ENCODE measurements around the gene BMS1.
"Not testable (repeated sequence)": the region's sequence is repeated elsewhere in the genome, so short reads cannot be mapped to it uniquely, and the experiment has no call there.

Gene BMS1

DNA sequence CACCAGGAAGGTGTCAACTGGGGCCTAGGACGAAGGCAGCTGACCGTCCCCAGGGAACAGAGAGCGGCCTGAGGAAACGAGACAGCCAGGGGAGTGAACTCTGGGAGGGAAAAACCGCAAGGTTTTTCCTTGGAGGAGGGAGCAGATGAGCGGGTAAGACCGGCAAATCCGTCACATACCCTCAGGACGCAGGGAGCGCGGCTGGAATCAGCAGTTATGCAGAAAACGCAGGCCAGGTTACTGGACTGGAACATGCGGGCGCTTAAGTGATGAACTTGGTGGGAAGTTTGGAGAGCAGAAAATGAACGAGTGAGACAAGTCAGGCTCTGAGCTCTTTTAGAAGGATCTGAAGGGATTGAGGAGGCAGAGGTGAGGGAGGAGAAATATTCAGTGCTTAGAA lies 76.7 kb downstream of the BMS1 start:
- ChIA-PET POLR2A (no interaction called here), CTCF (no interaction called here)
- H3K4me3 ChIP-seq (ENCODE audit: low read depth, low read length): no peak overlapping the region
- TF ChIP-seq, protein P1, sequence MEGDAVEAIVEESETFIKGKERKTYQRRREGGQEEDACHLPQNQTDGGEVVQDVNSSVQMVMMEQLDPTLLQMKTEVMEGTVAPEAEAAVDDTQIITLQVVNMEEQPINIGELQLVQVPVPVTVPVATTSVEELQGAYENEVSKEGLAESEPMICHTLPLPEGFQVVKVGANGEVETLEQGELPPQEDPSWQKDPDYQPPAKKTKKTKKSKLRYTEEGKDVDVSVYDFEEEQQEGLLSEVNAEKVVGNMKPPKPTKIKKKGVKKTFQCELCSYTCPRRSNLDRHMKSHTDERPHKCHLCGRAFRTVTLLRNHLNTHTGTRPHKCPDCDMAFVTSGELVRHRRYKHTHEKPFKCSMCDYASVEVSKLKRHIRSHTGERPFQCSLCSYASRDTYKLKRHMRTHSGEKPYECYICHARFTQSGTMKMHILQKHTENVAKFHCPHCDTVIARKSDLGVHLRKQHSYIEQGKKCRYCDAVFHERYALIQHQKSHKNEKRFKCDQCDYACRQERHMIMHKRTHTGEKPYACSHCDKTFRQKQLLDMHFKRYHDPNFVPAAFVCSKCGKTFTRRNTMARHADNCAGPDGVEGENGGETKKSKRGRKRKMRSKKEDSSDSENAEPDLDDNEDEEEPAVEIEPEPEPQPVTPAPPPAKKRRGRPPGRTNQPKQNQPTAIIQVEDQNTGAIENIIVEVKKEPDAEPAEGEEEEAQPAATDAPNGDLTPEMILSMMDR (IDR thresholded peaks at IDR 0.05; ENCODE audit: insufficient read depth, low read length, missing control alignments): no peak
- DNase-seq (ENCODE audit: low read depth, low spot score): no peak

- DNase-seq (ENCODE audit: low read depth, low spot score); POLR2A ChIA-PET; H3K4me3 ChIP-seq (ENCODE audit: low read depth, low read length); CTCF ChIA-PET: not testable (repeated sequence)
Measured at GRCh38 chr10:42860016-42860415, 77.4 kb downstream of the BMS1 start.

GRCh38 chr10:42862801-42863200 lies 80.2 kb downstream of the BMS1 start:
- CTCF ChIA-PET: interaction anchor here (0.7 kb wide), 1 partner anchor 110 kb away, joined by 4 read pairs; no protein-coding TSS in a partner anchor
- H3K4me3 ChIP-seq (ENCODE audit: low read depth, low read length); DNase-seq (ENCODE audit: low read depth, low spot score); POLR2A ChIA-PET: not testable (repeated sequence)

DNA sequence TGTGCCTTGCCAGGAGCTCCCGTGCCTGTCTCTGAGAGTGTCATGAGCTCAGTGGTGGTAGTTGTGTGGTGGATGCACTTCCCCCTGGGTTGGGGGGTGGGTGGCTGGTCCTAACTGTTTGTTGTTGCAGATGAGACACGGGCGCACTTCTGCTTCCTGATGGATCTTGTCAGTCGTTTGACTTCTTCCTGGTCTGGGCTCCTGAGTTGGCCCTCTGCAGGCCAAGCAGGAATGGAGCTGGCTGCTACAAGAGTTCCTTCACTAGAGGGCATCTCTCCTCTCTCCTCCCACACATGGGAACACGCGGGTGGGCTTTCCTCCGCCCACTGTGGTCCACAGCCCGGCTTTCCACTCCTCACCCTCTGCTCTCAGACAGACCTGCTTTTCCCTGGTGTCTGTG lies 82.0 kb downstream of the BMS1 start:
- DNase-seq (ENCODE audit: low read depth, low spot score): no peak
- CTCF ChIA-PET: interaction anchor here (1.2 to 5.8 kb wide), 5 partner anchors 8 to 246 kb away, joined by 3 to 49 read pairs (median 7); no protein-coding TSS in a partner anchor
- POLR2A ChIA-PET: no interaction called here
- no peak overlapping the region for H3K4me3 ChIP-seq (ENCODE audit: low read depth, low read length)
- TF ChIP-seq, protein P1 (IDR thresholded peaks at IDR 0.05; ENCODE audit: insufficient read depth, low read length, missing control alignments): peak; percentile 37

GRCh38 chr10:42865716-42866114 lies 83.1 kb downstream of the BMS1 start:
- no peak for DNase-seq (ENCODE audit: low read depth, low spot score)
- POLR2A ChIA-PET: no interaction called here
- no peak overlapping the region for H3K4me3 ChIP-seq (ENCODE audit: low read depth, low read length)
- CTCF ChIA-PET: interaction anchor here (0.6 to 5.8 kb wide), 14 partner anchors 9 to 508 kb away, joined by 3 to 49 read pairs (median 3); no protein-coding TSS in a partner anchor
- TF ChIP-seq, protein P1 (IDR thresholded peaks at IDR 0.05; ENCODE audit: insufficient read depth, low read length, missing control alignments): no peak

GRCh38 chr10:42866115-42866995 lies 83.8 kb downstream of the BMS1 start:
- DNase-seq (ENCODE audit: low read depth, low spot score): peak; percentile 3
- ChIA-PET CTCF (interaction anchor here (0.6 to 5.8 kb wide), 11 partner anchors 16 to 507 kb away, joined by 3 to 49 read pairs (median 3); no protein-coding TSS in a partner anchor), POLR2A (no interaction called here)
- TF ChIP-seq, protein P1 (IDR thresholded peaks at IDR 0.05; ENCODE audit: insufficient read depth, low read length, missing control alignments): peak; percentile 82
- peak overlapping the region; percentile 32 for H3K4me3 ChIP-seq (ENCODE audit: low read depth, low read length)

GRCh38 chr10:42867571-42867970 lies 85.0 kb downstream of the BMS1 start:
- ChIA-PET POLR2A (no interaction called here), CTCF (interaction anchor here (1.0 to 5.8 kb wide), 3 partner anchors 212 to 594 kb away, joined by 3 to 49 read pairs (median 4); no protein-coding TSS in a partner anchor)
- DNase-seq (ENCODE audit: low read depth, low spot score): no peak
- no peak overlapping the region for H3K4me3 ChIP-seq (ENCODE audit: low read depth, low read length)
- TF ChIP-seq, protein P1 (IDR thresholded peaks at IDR 0.05; ENCODE audit: insufficient read depth, low read length, missing control alignments): no peak

Data from AG04449 (cell line).